Mononuclear cell (primary cell): ENCODE measurements around the gene STPG2. TPM values are rescaled to one million over a fixed set of nuclear protein-coding genes. Genes with fewer than 3 reads are reported as not detected.

Experiments used
- H3K27me3 ChIP-seq: 2 replicates; pipeline ENCODE4 v1.6.0; 2011; ENCODE audit warnings: low read length, control low read depth; ENCODE audit not compliant: insufficient read depth
- H3K4me1 ChIP-seq: 2 replicates; pipeline ENCODE4 v1.5.1; 2011; ENCODE audit warnings: mild to moderate bottlenecking, low read length, control low read depth; ENCODE audit not compliant: insufficient read depth
- H3K4me3 ChIP-seq: 2 replicates; pipeline ENCODE4 v1.5.1; 2011; ENCODE audit warnings: mild to moderate bottlenecking, low read length, moderate library complexity
- H3K9me3 ChIP-seq: 2 replicates; pipeline ENCODE4 v1.5.1; 2011; ENCODE audit warnings: low read depth, mild to moderate bottlenecking, control low read depth, low read length
- total RNA-seq: library from RNA; depleted of rRNA; stranded (reverse); fragments of >200 nt; gene quantifications from one replicate; pipeline ENCODE4 v1.2.3, GENCODE V29; 2012

The STPG2 gene
- total RNA-seq, 1 donor = 0.73 TPM

GRCh38 chr4:98117363-98117762 lies 25.9 kb downstream of the STPG2 start:
- Histone ChIP-seq H3K4me1 (no peaks in the 10 kb centered on the region), H3K9me3 (peaks cover 20% of the 10 kb centered on the region), H3K4me3 (no peak overlapping the region), H3K27me3 (no peaks in the 10 kb centered on the region)

GRCh38 chr4:98113012-98113411 lies 30.3 kb downstream of the STPG2 start:
- Histone ChIP-seq H3K4me1 (no peaks in the 10 kb centered on the region), H3K9me3 (peaks cover 11% of the 10 kb centered on the region), H3K4me3 (no peak overlapping the region), H3K27me3 (no peaks in the 10 kb centered on the region)

GRCh38 chr4:98110929-98111328 lies 32.3 kb downstream of the STPG2 start:
- no peak overlapping the region for H3K4me3 ChIP-seq
- no peaks in the 10 kb centered on the region for H3K9me3 ChIP-seq
- H3K4me1 ChIP-seq = no peaks in the 10 kb centered on the region
- no peaks in the 10 kb centered on the region for H3K27me3 ChIP-seq

GRCh38 chr4:98110214-98110613 lies 33.1 kb downstream of the STPG2 start:
- H3K4me1 ChIP-seq = no peaks in the 10 kb centered on the region
- no peaks in the 10 kb centered on the region for H3K27me3 ChIP-seq
- H3K4me3 ChIP-seq = no peak overlapping the region
- no peaks in the 10 kb centered on the region for H3K9me3 ChIP-seq

GRCh38 chr4:98102660-98103059 lies 40.6 kb downstream of the STPG2 start:
- H3K9me3 ChIP-seq = no peaks in the 10 kb centered on the region
- no peaks in the 10 kb centered on the region for H3K4me1 ChIP-seq
- H3K4me3 ChIP-seq = no peak overlapping the region
- H3K27me3 ChIP-seq = no peaks in the 10 kb centered on the region

GRCh38 chr4:98101988-98102387 lies 41.3 kb downstream of the STPG2 start:
- no peaks in the 10 kb centered on the region for H3K9me3 ChIP-seq
- H3K4me1 ChIP-seq = no peaks in the 10 kb centered on the region
- no peak overlapping the region for H3K4me3 ChIP-seq

GRCh38 chr4:98098764-98099163 lies 44.5 kb downstream of the STPG2 start:
- Histone ChIP-seq H3K9me3 (peaks cover 7% of the 10 kb centered on the region), H3K4me3 (no peak overlapping the region), H3K4me1 (no peaks in the 10 kb centered on the region), H3K27me3 (no peaks in the 10 kb centered on the region)

More at GRCh38 chr4:98101988-98102387, 41.3 kb downstream of the STPG2 start:
- H3K27me3 ChIP-seq = no peaks in the 10 kb centered on the region

- H3K9me3 ChIP-seq = peaks cover 7% of the 10 kb centered on the region
- H3K4me3 ChIP-seq = no peak overlapping the region
- H3K27me3 ChIP-seq = peaks cover 3% of the 10 kb centered on the region
- no peaks in the 10 kb centered on the region for H3K4me1 ChIP-seq
Observed at GRCh38 chr4:98094118-98094517, 49.2 kb downstream of the STPG2 start.

GRCh38 chr4:98093662-98094061 lies 49.6 kb downstream of the STPG2 start:
- H3K4me3 ChIP-seq = no peak overlapping the region
- no peaks in the 10 kb centered on the region for H3K4me1 ChIP-seq
- H3K9me3 ChIP-seq = peaks cover 7% of the 10 kb centered on the region
- peaks cover 3% of the 10 kb centered on the region for H3K27me3 ChIP-seq

- Histone ChIP-seq H3K9me3 (peaks cover 7% of the 10 kb centered on the region), H3K4me3 (no peak overlapping the region), H3K27me3 (peaks cover 3% of the 10 kb centered on the region), H3K4me1 (no peaks in the 10 kb centered on the region)
Observed at GRCh38 chr4:98092833-98093439, 50.3 kb downstream of the STPG2 start.

GRCh38 chr4:98081936-98082335 lies 61.3 kb downstream of the STPG2 start:
- Histone ChIP-seq H3K27me3 (no peaks in the 10 kb centered on the region), H3K4me1 (no peaks in the 10 kb centered on the region), H3K4me3 (no peak overlapping the region), H3K9me3 (no peaks in the 10 kb centered on the region)

- H3K4me3 ChIP-seq = no peak overlapping the region
- no peaks in the 10 kb centered on the region for H3K27me3 ChIP-seq
- H3K9me3 ChIP-seq = no peaks in the 10 kb centered on the region
- H3K4me1 ChIP-seq = no peaks in the 10 kb centered on the region
Observed at GRCh38 chr4:98068495-98068894, 74.8 kb downstream of the STPG2 start.

GRCh38 chr4:98055800-98056501 lies 87.3 kb downstream of the STPG2 start:
- H3K4me1 ChIP-seq = no peaks in the 10 kb centered on the region
- no peaks in the 10 kb centered on the region for H3K9me3 ChIP-seq
- no peaks in the 10 kb centered on the region for H3K27me3 ChIP-seq
- no peak overlapping the region for H3K4me3 ChIP-seq

- Histone ChIP-seq H3K9me3 (peaks cover 6% of the 10 kb centered on the region), H3K4me3 (no peak overlapping the region), H3K4me1 (no peaks in the 10 kb centered on the region), H3K27me3 (no peaks in the 10 kb centered on the region)
Observed at GRCh38 chr4:98046665-98047064, 96.6 kb downstream of the STPG2 start.

- H3K9me3 ChIP-seq = no peaks in the 10 kb centered on the region
- no peak overlapping the region for H3K4me3 ChIP-seq
- H3K27me3 ChIP-seq = no peaks in the 10 kb centered on the region
- H3K4me1 ChIP-seq = no peaks in the 10 kb centered on the region
Observed at GRCh38 chr4:98030059-98030458, 113.2 kb downstream of the STPG2 start.

- Histone ChIP-seq H3K27me3 (no peaks in the 10 kb centered on the region), H3K4me1 (no peaks in the 10 kb centered on the region), H3K4me3 (no peak overlapping the region), H3K9me3 (no peaks in the 10 kb centered on the region)
Observed at GRCh38 chr4:98027827-98028226, 115.4 kb downstream of the STPG2 start.
